Effector CD4-positive, alpha-beta T cell (primary cell): Measurements from ENCODE around the gene CCSER1.

Experiments
- DNase-seq: peaks from one replicate; pipeline ENCODE4 v3.0.0-alpha.2; 2020

The CCSER1 gene

DNA sequence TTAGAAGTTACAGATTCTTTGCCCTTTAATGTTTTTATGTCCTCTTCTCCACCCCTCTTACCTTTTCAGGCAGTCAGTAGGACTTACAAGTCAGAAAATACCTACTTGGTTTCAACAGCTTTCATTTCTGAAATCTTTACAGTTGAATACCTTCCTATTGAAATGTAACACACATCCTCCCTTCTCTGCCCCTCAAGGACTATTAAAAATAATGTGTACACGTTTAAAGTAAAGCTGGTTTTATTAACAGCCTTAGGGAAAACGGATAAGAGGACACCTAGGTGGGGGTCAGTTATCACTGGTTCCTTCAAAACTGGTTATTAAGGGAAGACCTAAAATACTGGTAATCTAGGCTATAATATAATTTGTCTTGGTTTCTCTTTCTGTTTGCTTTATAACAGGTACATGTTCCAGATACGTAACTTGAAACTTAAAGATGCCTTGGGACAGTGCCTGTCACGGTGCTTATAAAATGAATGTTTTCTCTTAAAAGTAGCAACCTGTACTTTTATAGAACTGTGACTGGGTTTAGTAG, 1.8 kb downstream of the CCSER1 start:
- no peak for DNase-seq

- DNase-seq, result no peak
These were observed 2.9 kb downstream of the CCSER1 start for GRCh38 chr4:90130076-90130475.

- DNase-seq, result no peak
These were observed 10.4 kb downstream of the CCSER1 start for GRCh38 chr4:90137555-90137954.

GRCh38 chr4:90142081-90142480, 14.9 kb downstream of the CCSER1 start:
- no peak for DNase-seq

GRCh38 chr4:90145319-90145718, 18.1 kb downstream of the CCSER1 start:
- DNase-seq, result no peak

GRCh38 chr4:90146306-90146705, 19.1 kb downstream of the CCSER1 start:
- DNase-seq, result no peak

GRCh38 chr4:90148574-90149148, 21.5 kb downstream of the CCSER1 start:
- no peak for DNase-seq

DNA sequence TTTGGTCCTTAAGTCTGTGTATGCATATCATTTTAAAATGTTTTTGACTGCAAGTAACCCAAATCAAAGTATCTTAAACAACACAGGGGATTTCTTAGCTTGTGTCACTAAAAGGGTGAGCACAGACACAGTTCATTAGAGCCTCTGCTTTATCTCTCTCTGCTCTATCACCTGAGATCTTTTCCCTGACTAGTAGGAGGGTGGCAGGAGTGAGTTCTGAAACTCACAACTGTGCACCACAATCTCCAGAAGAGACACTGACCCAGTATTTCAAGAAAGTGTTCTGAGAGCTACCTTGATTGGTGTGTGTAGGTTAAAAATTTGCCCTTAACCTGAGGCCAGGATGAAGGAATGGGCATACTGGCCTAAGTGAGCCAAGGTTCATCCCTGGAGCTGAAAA, 24.8 kb downstream of the CCSER1 start:
- DNase-seq, result no peak

GRCh38 chr4:90159193-90159592, 32.0 kb downstream of the CCSER1 start:
- no peak for DNase-seq

DNA sequence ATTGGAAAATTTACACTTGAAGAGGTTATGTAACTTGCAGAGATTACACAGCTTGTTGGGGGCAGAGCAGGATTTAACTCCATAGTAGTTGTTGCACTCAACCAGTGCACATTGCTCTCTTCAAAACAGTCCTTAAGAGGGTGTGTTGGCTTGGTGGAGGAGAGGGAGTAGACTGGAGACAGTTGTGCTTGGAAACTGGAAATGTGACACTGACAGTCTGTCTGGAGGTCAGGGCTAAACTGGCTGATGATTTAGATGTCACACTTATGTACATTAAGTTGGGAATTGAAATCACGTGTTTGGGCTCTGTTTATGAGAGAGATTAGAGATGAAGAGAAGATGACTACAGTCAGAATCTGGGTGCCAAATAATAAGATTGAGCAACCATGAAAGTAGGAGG, 32.9 kb downstream of the CCSER1 start:
- DNase-seq, result no peak

GRCh38 chr4:90162566-90162965, 35.4 kb downstream of the CCSER1 start:
- DNase-seq, result no peak

DNA sequence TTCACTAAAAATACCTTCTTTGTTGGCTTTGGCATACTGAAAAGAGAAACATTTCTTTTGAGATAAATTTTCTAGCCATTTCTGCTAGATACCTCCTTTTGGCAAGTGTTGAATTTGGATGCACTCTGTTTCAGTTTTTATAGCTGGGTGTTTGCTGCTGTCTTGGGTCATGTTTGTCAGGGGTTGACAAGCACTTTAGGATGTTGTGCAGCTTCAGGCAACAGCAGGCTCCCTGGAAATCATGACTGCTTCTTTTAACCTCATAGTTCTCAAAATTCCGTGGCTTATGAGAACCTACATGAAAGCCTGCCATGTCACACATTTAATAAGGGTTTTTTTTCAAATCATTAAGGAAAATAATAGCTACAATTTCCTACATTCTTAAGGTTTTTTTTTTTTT, 36.7 kb downstream of the CCSER1 start:
- no peak for DNase-seq

DNA sequence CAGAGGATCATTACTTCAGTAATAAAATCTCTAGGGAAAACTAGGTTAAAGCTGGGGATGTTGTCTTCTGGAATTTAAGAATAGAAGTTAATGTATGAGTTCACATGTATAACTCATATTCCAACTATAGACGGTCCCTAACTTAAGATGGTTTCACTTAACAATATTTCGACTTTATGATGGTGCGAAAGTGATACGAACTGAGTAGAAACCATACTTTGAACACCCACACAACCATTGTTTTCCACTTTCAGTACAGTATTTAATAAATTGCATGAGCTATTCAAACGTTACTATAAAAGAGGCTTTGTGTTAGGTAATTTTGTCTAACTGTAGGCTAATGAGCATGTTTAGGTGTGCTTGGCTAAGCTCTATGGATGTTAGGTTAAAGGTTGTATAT, 38.7 kb downstream of the CCSER1 start:
- no peak for DNase-seq

DNA sequence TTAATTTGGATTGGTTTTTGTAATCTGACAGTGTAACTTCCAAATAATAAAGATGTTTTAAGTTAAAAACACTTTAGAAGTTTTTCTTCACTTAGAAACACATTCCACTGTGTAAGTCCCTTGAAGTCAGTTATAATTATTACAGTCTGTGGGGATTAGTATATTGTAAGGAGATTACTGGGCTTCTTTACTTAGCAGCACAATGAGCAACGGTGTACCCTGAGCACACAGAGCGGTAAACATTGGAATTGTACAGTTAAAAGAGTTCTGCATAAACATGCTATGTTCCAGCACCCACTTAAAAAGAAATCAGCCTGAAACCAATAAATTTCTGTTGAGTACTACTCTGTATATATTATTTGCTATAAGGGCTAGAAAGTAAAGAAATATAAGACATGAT, 44.3 kb downstream of the CCSER1 start:
- no peak for DNase-seq

DNA sequence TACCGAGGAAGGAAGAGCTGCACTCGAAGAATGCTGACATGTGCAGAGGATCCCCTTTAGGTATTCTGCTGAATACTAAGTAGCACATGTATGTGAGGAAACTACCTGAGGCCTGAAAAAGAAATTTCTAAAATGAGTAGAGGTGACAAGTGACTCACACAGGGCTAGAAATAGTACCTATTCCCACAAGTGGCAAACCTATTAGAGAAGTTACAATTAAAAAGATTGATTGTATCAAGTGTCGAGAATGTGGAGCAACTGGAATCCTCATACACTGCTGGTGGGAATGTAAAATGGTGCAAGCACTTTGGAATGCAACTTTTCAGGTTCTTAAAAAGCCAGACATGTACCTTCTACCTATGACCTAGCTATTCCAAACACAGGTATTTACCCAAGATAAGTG, 47.4 kb downstream of the CCSER1 start:
- DNase-seq, result no peak

DNA sequence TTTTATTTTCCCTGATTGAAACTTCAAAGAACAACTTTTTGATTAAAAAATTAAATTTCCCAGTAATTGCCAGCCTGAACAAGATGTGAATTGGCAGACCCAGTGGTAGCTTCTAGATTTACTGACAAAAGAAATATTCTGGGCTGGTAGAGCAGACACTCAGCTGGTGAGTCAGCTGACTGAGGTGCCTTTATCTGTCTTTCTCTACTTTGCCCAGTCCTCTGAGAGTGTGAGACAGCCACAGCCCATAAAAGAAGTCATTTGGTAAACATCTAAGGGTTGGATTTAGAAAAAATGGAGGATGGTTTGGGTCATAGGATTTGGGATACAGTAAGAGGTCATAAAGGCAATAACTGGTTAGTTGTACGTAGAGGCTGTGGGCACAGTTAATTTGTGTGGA, 54.5 kb downstream of the CCSER1 start:
- no peak for DNase-seq

DNA sequence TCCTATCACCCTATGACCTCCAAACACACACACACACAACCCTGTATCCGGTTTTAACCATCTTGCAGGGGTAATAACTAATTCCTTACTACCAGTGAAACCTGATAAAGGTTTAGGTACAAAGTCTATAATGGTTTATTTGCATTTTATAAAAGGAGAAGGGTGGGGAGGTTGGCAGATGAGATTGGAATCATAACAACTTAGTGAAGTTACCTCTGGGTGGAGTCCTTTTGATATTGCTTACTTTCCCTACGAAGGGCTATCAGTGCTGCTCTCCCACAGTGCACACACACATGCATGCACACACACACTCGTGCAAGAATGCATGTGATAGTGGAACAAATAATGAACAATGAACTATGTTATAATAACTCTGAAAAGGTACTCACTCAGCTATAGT, 56.1 kb downstream of the CCSER1 start:
- DNase-seq, result no peak

GRCh38 chr4:90184560-90184959, 57.4 kb downstream of the CCSER1 start:
- no peak for DNase-seq

DNA sequence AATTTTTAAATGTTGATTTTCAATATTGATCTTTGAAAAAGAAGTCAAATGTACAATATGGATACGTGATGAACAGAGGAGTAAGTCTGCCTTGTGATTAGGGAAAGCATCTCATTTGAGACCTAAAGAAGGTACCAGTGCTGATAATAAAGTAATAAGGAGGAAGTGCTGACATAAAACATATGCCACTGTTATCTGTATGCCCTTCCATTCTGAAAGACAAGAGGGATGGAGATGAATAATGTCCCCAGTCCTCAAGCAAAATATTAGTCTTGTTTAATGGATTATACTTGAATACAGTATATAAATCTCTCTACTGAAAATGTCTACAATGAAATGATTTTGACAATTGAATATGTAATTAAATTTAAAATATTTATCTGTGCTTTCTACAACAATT, 58.2 kb downstream of the CCSER1 start:
- no peak for DNase-seq

DNA sequence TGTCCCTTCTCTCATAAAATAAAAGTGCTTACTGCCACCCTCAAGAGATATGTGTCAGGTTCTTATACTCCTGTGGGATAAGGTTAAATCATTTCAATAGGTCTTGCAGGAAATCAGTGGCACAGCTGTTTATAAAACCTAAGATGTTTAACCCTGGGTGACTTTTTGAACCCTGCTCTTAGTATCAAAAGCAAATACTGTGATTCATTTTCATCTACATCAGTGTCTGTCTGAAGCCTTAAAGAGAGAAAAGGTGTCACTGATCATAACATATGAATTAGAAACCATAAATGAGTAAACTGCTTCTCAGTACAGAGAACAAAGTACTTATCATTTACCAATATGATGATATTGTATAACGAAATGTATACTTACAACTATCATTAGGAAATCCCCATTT, 59.0 kb downstream of the CCSER1 start:
- DNase-seq, result no peak

DNA sequence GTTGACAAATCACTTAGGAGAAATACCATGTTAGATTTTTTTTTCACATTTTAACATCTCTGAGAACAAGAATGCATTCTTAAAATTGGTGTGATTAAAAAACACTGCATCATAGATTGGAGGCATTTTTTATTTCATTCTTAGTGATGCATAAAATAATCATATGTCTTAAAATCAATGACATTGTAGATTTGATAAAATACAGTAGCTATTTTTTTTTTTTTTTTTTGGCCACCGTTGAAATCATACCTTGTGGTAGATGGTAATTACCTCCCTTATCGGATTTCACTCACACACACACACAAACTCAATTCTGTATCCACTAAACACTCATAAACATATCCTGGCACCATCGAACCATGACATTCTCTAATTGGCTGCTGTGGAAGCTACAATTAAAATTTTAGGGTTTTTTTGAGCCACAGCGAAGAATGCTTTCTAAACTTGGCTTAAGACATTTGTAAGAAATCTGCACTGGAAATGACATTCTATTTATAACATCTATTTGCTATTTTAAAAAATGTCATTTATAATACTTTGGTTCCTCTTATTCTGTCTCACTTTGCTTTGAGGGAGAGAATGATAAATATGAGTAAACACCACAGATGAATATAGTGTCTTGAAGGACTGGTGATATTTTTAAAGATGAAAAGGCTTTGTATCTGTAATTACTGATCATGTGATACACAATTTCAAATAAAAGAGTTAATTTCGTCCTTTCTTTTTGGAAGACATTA, 60.1 kb downstream of the CCSER1 start:
- no peak for DNase-seq

DNA sequence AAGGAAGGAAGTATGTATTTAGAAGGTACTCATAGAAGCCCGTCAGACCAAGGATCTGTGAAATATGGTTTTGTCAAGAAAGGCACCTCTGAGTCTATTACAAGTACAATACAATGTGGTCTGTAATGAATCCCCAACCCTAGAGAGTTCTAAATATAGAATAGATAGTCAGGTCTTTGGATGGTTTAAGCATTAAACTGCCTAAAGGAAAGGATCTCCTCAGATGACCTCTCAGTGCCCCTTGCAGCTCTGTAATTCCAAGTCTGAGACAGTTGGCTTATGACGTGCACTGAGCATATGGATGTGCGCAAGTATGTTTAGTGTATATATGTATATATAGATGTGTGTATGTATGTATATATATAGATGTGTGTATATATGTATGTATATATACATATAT, 62.0 kb downstream of the CCSER1 start:
- no peak for DNase-seq

GRCh38 chr4:90189946-90190345, 62.8 kb downstream of the CCSER1 start:
- DNase-seq, result no peak

GRCh38 chr4:90190525-90190924, 63.3 kb downstream of the CCSER1 start:
- DNase-seq, result no peak
